Measurements from ENCODE around the gene CECR2.

The CECR2 gene

DNA sequence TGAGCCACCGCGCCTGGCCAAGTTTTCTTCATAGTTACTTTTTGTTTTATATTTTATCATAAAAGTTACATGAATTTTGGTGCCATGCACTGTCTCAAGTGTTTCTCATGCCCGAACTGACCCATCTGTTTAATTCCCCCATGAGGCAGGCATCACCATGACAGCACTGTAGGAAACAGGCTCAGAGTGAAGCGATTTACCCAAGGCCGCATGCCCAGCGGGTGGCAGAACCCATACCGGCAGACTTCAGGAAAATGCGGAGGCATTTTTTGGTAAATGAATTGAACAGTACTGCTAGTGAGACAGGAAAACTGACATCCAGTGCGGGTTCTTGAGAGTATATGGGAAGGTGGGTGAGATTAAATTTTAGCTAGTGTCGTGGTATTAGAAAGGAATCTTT is 19.0 kb downstream of the CECR2 start:
- Histone ChIP-seq H3K27me3 (ENCODE audit: control insufficient read depth, low read length) (no peaks in the 10 kb centered on the region), H3F3A (ENCODE audit: control insufficient read depth, insufficient read depth) (no peaks in the 10 kb centered on the region), H3K4me2 (ENCODE audit: low read length) (no peak overlapping the region), H3K4me3 (ENCODE audit: low read length) (no peak overlapping the region), H3K79me2 (ENCODE audit: control insufficient read depth, low read length) (peaks cover 63% of the 10 kb centered on the region), H3K4me1 (ENCODE audit: control insufficient read depth, low read length) (peaks cover 6% of the 10 kb centered on the region), H4K20me1 (ENCODE audit: control insufficient read depth, insufficient read depth, low read depth, low read length) (peaks cover 4% of the 10 kb centered on the region; the same call in 1 of the 2 replicates), H3K36me3 (ENCODE audit: control insufficient read depth, low read length) (no peaks in the 10 kb centered on the region), H3K27ac (ENCODE audit: low read depth, low read length) (no peak overlapping the region), H3K9me3 (ENCODE audit: control insufficient read depth, insufficient read depth, low read length) (no peaks in the 10 kb centered on the region), H3K9me2 (replicated peaks; ENCODE audit: control insufficient read depth, low read length) (no peaks in the 10 kb centered on the region)
- TF ChIP-seq, protein P1, sequence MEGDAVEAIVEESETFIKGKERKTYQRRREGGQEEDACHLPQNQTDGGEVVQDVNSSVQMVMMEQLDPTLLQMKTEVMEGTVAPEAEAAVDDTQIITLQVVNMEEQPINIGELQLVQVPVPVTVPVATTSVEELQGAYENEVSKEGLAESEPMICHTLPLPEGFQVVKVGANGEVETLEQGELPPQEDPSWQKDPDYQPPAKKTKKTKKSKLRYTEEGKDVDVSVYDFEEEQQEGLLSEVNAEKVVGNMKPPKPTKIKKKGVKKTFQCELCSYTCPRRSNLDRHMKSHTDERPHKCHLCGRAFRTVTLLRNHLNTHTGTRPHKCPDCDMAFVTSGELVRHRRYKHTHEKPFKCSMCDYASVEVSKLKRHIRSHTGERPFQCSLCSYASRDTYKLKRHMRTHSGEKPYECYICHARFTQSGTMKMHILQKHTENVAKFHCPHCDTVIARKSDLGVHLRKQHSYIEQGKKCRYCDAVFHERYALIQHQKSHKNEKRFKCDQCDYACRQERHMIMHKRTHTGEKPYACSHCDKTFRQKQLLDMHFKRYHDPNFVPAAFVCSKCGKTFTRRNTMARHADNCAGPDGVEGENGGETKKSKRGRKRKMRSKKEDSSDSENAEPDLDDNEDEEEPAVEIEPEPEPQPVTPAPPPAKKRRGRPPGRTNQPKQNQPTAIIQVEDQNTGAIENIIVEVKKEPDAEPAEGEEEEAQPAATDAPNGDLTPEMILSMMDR (IDR thresholded peaks at IDR 0.05; ENCODE audit: low read depth, low read length, poor library complexity, severe bottlenecking) = no peak
- TF ChIP-seq EZH2phosphoT487 (IDR thresholded peaks at IDR 0.05; ENCODE audit: borderline replicate concordance, low read length) = no peak

DNA sequence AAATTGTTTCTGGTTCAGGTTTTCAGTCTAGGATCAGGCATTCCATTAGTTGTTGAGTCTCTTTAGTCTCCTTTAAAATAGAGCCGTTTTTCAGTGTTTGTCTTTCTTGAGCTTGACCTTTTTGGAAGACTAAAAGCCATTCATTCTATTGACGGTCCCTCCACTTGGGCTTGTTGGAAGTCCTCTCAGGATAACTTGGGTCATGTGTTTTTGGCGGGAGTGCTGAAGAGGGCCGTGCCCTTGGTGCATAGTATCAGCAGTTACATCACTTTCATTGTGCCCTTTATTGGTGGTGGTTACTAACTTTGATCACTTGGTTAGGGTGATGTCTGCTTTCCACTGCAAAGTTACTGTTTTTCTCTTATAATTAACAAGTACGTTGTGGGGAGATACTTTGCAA is 20.8 kb downstream of the CECR2 start:
- Histone ChIP-seq H4K20me1 (ENCODE audit: control insufficient read depth, insufficient read depth, low read depth, low read length) (peaks cover 4% of the 10 kb centered on the region; the same call in 1 of the 2 replicates), H3K27me3 (ENCODE audit: control insufficient read depth, low read length) (no peaks in the 10 kb centered on the region), H3K36me3 (ENCODE audit: control insufficient read depth, low read length) (no peaks in the 10 kb centered on the region), H3K9me3 (ENCODE audit: control insufficient read depth, insufficient read depth, low read length) (no peaks in the 10 kb centered on the region), H3K79me2 (ENCODE audit: control insufficient read depth, low read length) (peaks cover 62% of the 10 kb centered on the region), H3F3A (ENCODE audit: control insufficient read depth, insufficient read depth) (no peaks in the 10 kb centered on the region), H3K27ac (ENCODE audit: low read depth, low read length) (no peak overlapping the region), H3K4me2 (ENCODE audit: low read length) (no peak overlapping the region), H3K9me2 (replicated peaks; ENCODE audit: control insufficient read depth, low read length) (no peaks in the 10 kb centered on the region), H3K4me3 (ENCODE audit: low read length) (no peak overlapping the region), H3K4me1 (ENCODE audit: control insufficient read depth, low read length) (peaks cover 2% of the 10 kb centered on the region)
- TF ChIP-seq, protein P1 (IDR thresholded peaks at IDR 0.05; ENCODE audit: low read depth, low read length, poor library complexity, severe bottlenecking) = no peak
- no peak for TF ChIP-seq EZH2phosphoT487 (IDR thresholded peaks at IDR 0.05; ENCODE audit: borderline replicate concordance, low read length)

DNA sequence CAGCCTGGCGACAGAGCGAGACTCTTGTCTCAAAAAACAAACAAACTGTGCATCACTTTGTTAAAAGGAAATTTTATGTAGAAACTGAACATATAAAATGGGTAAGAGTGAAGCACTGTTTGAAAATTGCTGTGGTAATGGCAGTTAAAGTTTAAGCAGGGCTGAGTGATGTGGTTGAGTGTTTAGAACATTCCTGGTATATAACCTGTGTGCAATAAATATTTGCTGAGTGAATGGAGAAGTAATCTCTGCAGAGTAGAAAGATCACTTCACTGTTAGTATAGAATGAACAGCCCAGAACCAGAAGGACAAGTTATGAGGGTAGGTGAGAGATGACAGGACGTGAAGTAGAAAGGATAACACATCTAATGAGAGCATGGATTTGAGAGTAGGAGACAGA is 27.3 kb downstream of the CECR2 start:
- Histone ChIP-seq H3K9me2 (replicated peaks; ENCODE audit: control insufficient read depth, low read length) (no peaks in the 10 kb centered on the region), H3F3A (ENCODE audit: control insufficient read depth, insufficient read depth) (no peaks in the 10 kb centered on the region), H3K4me3 (ENCODE audit: low read length) (no peak overlapping the region), H4K20me1 (ENCODE audit: control insufficient read depth, insufficient read depth, low read depth, low read length) (no peaks in the 10 kb centered on the region), H3K36me3 (ENCODE audit: control insufficient read depth, low read length) (no peaks in the 10 kb centered on the region), H3K27ac (ENCODE audit: low read depth, low read length) (no peak overlapping the region), H3K4me2 (ENCODE audit: low read length) (no peak overlapping the region), H3K79me2 (ENCODE audit: control insufficient read depth, low read length) (peaks cover 72% of the 10 kb centered on the region), H3K27me3 (ENCODE audit: control insufficient read depth, low read length) (no peaks in the 10 kb centered on the region), H3K9me3 (ENCODE audit: control insufficient read depth, insufficient read depth, low read length) (no peaks in the 10 kb centered on the region), H3K4me1 (ENCODE audit: control insufficient read depth, low read length) (peaks cover 4% of the 10 kb centered on the region; the same call in 1 of the 2 replicates)
- no peak for TF ChIP-seq EZH2phosphoT487 (IDR thresholded peaks at IDR 0.05; ENCODE audit: borderline replicate concordance, low read length)
- TF ChIP-seq, protein P1 (IDR thresholded peaks at IDR 0.05; ENCODE audit: low read depth, low read length, poor library complexity, severe bottlenecking) = no peak

Measured in DOHH2 (cell line).